SJCRH30 (cell line): Measurements from ENCODE around the gene PUS7. TPM values are rescaled to one million over a fixed set of nuclear protein-coding genes. Genes with fewer than 3 reads are reported as not detected.
"Not testable (repeated sequence)": the region's sequence is repeated elsewhere in the genome, so short reads cannot be mapped to it uniquely, and the experiment has no call there.

Source experiments
- DNase-seq, 2 experiments: peaks; one replicate each; pipeline ENCODE4 v3.0.0-alpha.2; 2015 to 2020
- H3K27ac ChIP-seq: fragments of 250-450 bp; sonication (Bioruptor Pico); 2 replicates; pipeline ENCODE4 v1.5.1; 2020; ENCODE audit warnings: mild to moderate bottlenecking, moderate library complexity
- H3K27me3 ChIP-seq: fragments of 250-450 bp; sonication (Bioruptor Pico); 2 replicates; pipeline ENCODE4 v1.5.1; 2020; ENCODE audit warnings: mild to moderate bottlenecking, moderate library complexity
- H3K36me3 ChIP-seq: fragments of 250-450 bp; sonication (Bioruptor Pico); 2 replicates; pipeline ENCODE4 v1.5.1; 2020; ENCODE audit warnings: mild to moderate bottlenecking, moderate library complexity
- H3K4me1 ChIP-seq: fragments of 250-450 bp; sonication (Bioruptor Pico); 2 replicates; pipeline ENCODE4 v1.5.1; 2020; ENCODE audit warnings: mild to moderate bottlenecking, moderate library complexity
- H3K4me3 ChIP-seq: fragments of 250-450 bp; sonication (Bioruptor Pico); 2 replicates; pipeline ENCODE4 v1.5.1; 2020; ENCODE audit warnings: mild to moderate bottlenecking, moderate library complexity
- H3K9me3 ChIP-seq: fragments of 250-450 bp; sonication (Bioruptor Pico); replicated peaks from 2 replicates; pipeline ENCODE4 v1.5.1; 2020; ENCODE audit warnings: mild to moderate bottlenecking, moderate library complexity
- total RNA-seq: library from RNA; depleted of rRNA; stranded (reverse); fragments of >200 nt; shearing (Covaris generic); gene quantifications from 2 replicates; pipeline ENCODE4 v1.2.3, GENCODE V29; 2014

PUS7 gene
- total RNA-seq, 1 experiment from 2014 or later, result 52.3 TPM

GRCh38 chr7:105478606-105479005 is 43.5 kb downstream of the PUS7 start:
- Histone ChIP-seq H3K36me3 (peaks cover 45% of the 10 kb centered on the region), H3K4me3 (no peak overlapping the region), H3K4me1 (peaks cover 5% of the 10 kb centered on the region; the same call in 1 of the 2 replicates), H3K27ac (no peak overlapping the region; the same call in 1 of the 2 replicates), H3K9me3 (no peaks in the 10 kb centered on the region), H3K27me3 (no peaks in the 10 kb centered on the region)
- DNase-seq, result no peak

- Histone ChIP-seq H3K4me1 (peaks cover 7% of the 10 kb centered on the region), H3K27ac (no peak overlapping the region), H3K4me3 (no peak overlapping the region), H3K9me3 (no peaks in the 10 kb centered on the region), H3K36me3 (peaks cover 45% of the 10 kb centered on the region), H3K27me3 (no peaks in the 10 kb centered on the region)
- no peak for DNase-seq
Measured at GRCh38 chr7:105477908-105478307, 44.2 kb downstream of the PUS7 start.

- no peak overlapping the region for H3K4me3 ChIP-seq
- peaks cover 3% of the 10 kb centered on the region; the same call in 1 of the 2 replicates for H3K4me1 ChIP-seq
- no peaks in the 10 kb centered on the region for H3K27me3 ChIP-seq
- no peaks in the 10 kb centered on the region for H3K9me3 ChIP-seq
- DNase-seq, result no peak
- peaks cover 38% of the 10 kb centered on the region for H3K36me3 ChIP-seq
- no peak overlapping the region for H3K27ac ChIP-seq
Measured at GRCh38 chr7:105474045-105474444, 48.0 kb downstream of the PUS7 start.

- Histone ChIP-seq H3K4me3 (no peak overlapping the region), H3K27me3 (no peaks in the 10 kb centered on the region), H3K4me1 (peaks cover 3% of the 10 kb centered on the region; the same call in 1 of the 2 replicates), H3K27ac (0 out of 2 replicates have a peak overlapping the region, but pooled peaks have one; percentile 22), H3K9me3 (no peaks in the 10 kb centered on the region), H3K36me3 (peaks cover 33% of the 10 kb centered on the region)
- DNase-seq, result peak; percentile 50 to 58
Measured at GRCh38 chr7:105473163-105473562, 48.9 kb downstream of the PUS7 start.

GRCh38 chr7:105470846-105471245 is 51.2 kb downstream of the PUS7 start:
- DNase-seq, result no peak
- Histone ChIP-seq H3K27me3 (no peaks in the 10 kb centered on the region), H3K4me1 (peaks cover 3% of the 10 kb centered on the region; the same call in 1 of the 2 replicates), H3K9me3 (no peaks in the 10 kb centered on the region), H3K36me3 (peaks cover 35% of the 10 kb centered on the region), H3K4me3 (no peak overlapping the region), H3K27ac (no peak overlapping the region)

- Histone ChIP-seq H3K27ac (no peak overlapping the region), H3K4me3 (no peak overlapping the region), H3K36me3 (peaks cover 33% of the 10 kb centered on the region), H3K27me3 (no peaks in the 10 kb centered on the region), H3K4me1 (peaks cover 3% of the 10 kb centered on the region; the same call in 1 of the 2 replicates), H3K9me3 (no peaks in the 10 kb centered on the region)
- DNase-seq, result no peak
Measured at GRCh38 chr7:105470090-105470489, 52.0 kb downstream of the PUS7 start.

GRCh38 chr7:105462765-105463420 is 59.2 kb downstream of the PUS7 start:
- peaks cover 54% of the 10 kb centered on the region for H3K36me3 ChIP-seq
- no peaks in the 10 kb centered on the region for H3K4me1 ChIP-seq
- DNase-seq, result no peak
- H3K4me3 ChIP-seq, result no peak overlapping the region
- H3K27ac ChIP-seq, result no peak overlapping the region
- H3K9me3 ChIP-seq, result no peaks in the 10 kb centered on the region
- no peaks in the 10 kb centered on the region for H3K27me3 ChIP-seq

- H3K4me1 ChIP-seq, result no peaks in the 10 kb centered on the region
- no peak for DNase-seq
- no peaks in the 10 kb centered on the region for H3K9me3 ChIP-seq
- no peak overlapping the region for H3K4me3 ChIP-seq
- H3K27me3 ChIP-seq, result no peaks in the 10 kb centered on the region
- H3K27ac ChIP-seq, result no peak overlapping the region
- peaks cover 56% of the 10 kb centered on the region for H3K36me3 ChIP-seq
Measured at GRCh38 chr7:105461518-105461917, 60.6 kb downstream of the PUS7 start.

GRCh38 chr7:105457619-105458225 is 64.3 kb downstream of the PUS7 start:
- DNase-seq, result peak in 1 of 2 experiments; percentile 36
- Histone ChIP-seq H3K4me1 (peaks cover 27% of the 10 kb centered on the region), H3K9me3 (no peaks in the 10 kb centered on the region), H3K27ac (no peak overlapping the region), H3K27me3 (no peaks in the 10 kb centered on the region), H3K36me3 (peaks cover 39% of the 10 kb centered on the region), H3K4me3 (no peak overlapping the region)

- H3K27ac ChIP-seq, result peak overlapping the region; percentile 95
Measured at GRCh38 chr7:105454921-105455320, 67.2 kb downstream of the PUS7 start.

GRCh38 chr7:105454095-105454747 is 67.8 kb downstream of the PUS7 start:
- Histone ChIP-seq H3K27ac (peak overlapping the region; percentile 95), H3K36me3 (peaks cover 17% of the 10 kb centered on the region), H3K9me3 (no peaks in the 10 kb centered on the region), H3K27me3 (no peaks in the 10 kb centered on the region), H3K4me3 (no peak overlapping the region), H3K4me1 (peaks cover 43% of the 10 kb centered on the region)
- peak; percentile 59 to 88 for DNase-seq

More at GRCh38 chr7:105454921-105455320, 67.2 kb downstream of the PUS7 start:
- no peaks in the 10 kb centered on the region for H3K9me3 ChIP-seq
- peak in 1 of 2 experiments; percentile 47 for DNase-seq
- peaks cover 43% of the 10 kb centered on the region for H3K4me1 ChIP-seq
- H3K4me3 ChIP-seq, result no peak overlapping the region
- no peaks in the 10 kb centered on the region for H3K27me3 ChIP-seq
- H3K36me3 ChIP-seq, result peaks cover 21% of the 10 kb centered on the region

- H3K27me3 ChIP-seq, result no peaks in the 10 kb centered on the region
- peak overlapping the region; percentile 70 for H3K27ac ChIP-seq
- no peak overlapping the region for H3K4me3 ChIP-seq
- no peaks in the 10 kb centered on the region for H3K9me3 ChIP-seq
- H3K36me3 ChIP-seq, result peaks cover 6% of the 10 kb centered on the region
- peaks cover 43% of the 10 kb centered on the region for H3K4me1 ChIP-seq
- DNase-seq, result peak; percentile 53 to 86
Measured at GRCh38 chr7:105452085-105452484, 70.0 kb downstream of the PUS7 start.

GRCh38 chr7:105450870-105451269 is 71.2 kb downstream of the PUS7 start:
- not testable (repeated sequence) for H3K27me3 ChIP-seq, H3K27ac ChIP-seq, DNase-seq, H3K9me3 ChIP-seq, H3K4me3 ChIP-seq, H3K36me3 ChIP-seq
- H3K4me1 ChIP-seq, result peaks cover 40% of the 10 kb centered on the region

GRCh38 chr7:105450177-105450861 is 71.8 kb downstream of the PUS7 start:
- Histone ChIP-seq H3K27me3 (no peaks in the 10 kb centered on the region), H3K4me1 (peaks cover 40% of the 10 kb centered on the region), H3K27ac (no peak overlapping the region), H3K9me3 (no peaks in the 10 kb centered on the region), H3K4me3 (no peak overlapping the region), H3K36me3 (no peaks in the 10 kb centered on the region)
- no peak for DNase-seq

- Histone ChIP-seq H3K27me3 (no peaks in the 10 kb centered on the region), H3K4me3 (no peak overlapping the region), H3K27ac (no peak overlapping the region), H3K36me3 (no peaks in the 10 kb centered on the region), H3K9me3 (no peaks in the 10 kb centered on the region), H3K4me1 (peaks cover 21% of the 10 kb centered on the region)
- no peak for DNase-seq
Measured at GRCh38 chr7:105448181-105448580, 73.9 kb downstream of the PUS7 start.
